Dendritic cell treated with granulocyte-macrophage colony-stimulating factor and Interleukin-4, amounts not matched to agents 40 ng/mL and 50 ng/mL, for 4 days (primary cell): Measurements from ENCODE around the gene CD96.

Experiments
- H3K27ac Mint-ChIP-seq: one replicate; pipeline ENCODE4 v1.8.0; 2022; ENCODE audit warnings: mild to moderate bottlenecking, mixed read lengths
- H3K27me3 Mint-ChIP-seq: one replicate; pipeline ENCODE4 v1.8.0; 2022; ENCODE audit warnings: mild to moderate bottlenecking, mixed read lengths
- H3K36me3 Mint-ChIP-seq: one replicate; pipeline ENCODE4 v1.8.0; 2022; ENCODE audit warnings: low read depth, mixed read lengths
- H3K4me1 Mint-ChIP-seq: one replicate; pipeline ENCODE4 v1.8.0; 2022; ENCODE audit warnings: low read depth, mixed read lengths
- H3K4me3 Mint-ChIP-seq: one replicate; pipeline ENCODE4 v1.8.0; 2022; ENCODE audit warnings: mild to moderate bottlenecking, moderate library complexity, mixed read lengths
- H3K9me3 Mint-ChIP-seq: one replicate; pipeline ENCODE4 v1.8.0; 2022; ENCODE audit warnings: mixed read lengths
- intact Hi-C: fragments of 100-400 bp; cut with micrococcal nuclease; formaldehyde crosslinking; loops from one replicate; pipeline ENCODE4 v1.15.0; 2022

The CD96 gene

GRCh38 chr3:111571907-111572460, 30.0 kb downstream of the CD96 start:
- Mint-ChIP-seq H3K36me3 (no peaks in the 10 kb centered on the region), H3K27ac (no peak overlapping the region)
- intact Hi-C loops, result no loop called here

GRCh38 chr3:111577113-111577512, 35.1 kb downstream of the CD96 start:
- no peak overlapping the region for H3K4me3 Mint-ChIP-seq
- no peaks in the 10 kb centered on the region for H3K9me3 Mint-ChIP-seq
- H3K27ac Mint-ChIP-seq, result no peak overlapping the region
- H3K27me3 Mint-ChIP-seq, result no peaks in the 10 kb centered on the region
- H3K4me1 Mint-ChIP-seq, result peaks cover 7% of the 10 kb centered on the region
- intact Hi-C loops, result loop anchor here (5.0 kb wide), 2 partner anchors 115 to 390 kb away; no protein-coding TSS in a partner anchor
- H3K36me3 Mint-ChIP-seq, result no peaks in the 10 kb centered on the region

More at GRCh38 chr3:111571907-111572460, 30.0 kb downstream of the CD96 start:
- Mint-ChIP-seq H3K27me3 (no peaks in the 10 kb centered on the region), H3K4me1 (no peaks in the 10 kb centered on the region), H3K4me3 (no peak overlapping the region), H3K9me3 (no peaks in the 10 kb centered on the region)

- Mint-ChIP-seq H3K27ac (no peak overlapping the region), H3K4me1 (peaks cover 7% of the 10 kb centered on the region), H3K9me3 (no peaks in the 10 kb centered on the region), H3K27me3 (no peaks in the 10 kb centered on the region), H3K4me3 (no peak overlapping the region), H3K36me3 (no peaks in the 10 kb centered on the region)
- intact Hi-C loops, result loop anchor here (5.0 kb wide), 2 partner anchors 114 to 389 kb away; no protein-coding TSS in a partner anchor
Measured at GRCh38 chr3:111577798-111578685, 36.0 kb downstream of the CD96 start.

DNA sequence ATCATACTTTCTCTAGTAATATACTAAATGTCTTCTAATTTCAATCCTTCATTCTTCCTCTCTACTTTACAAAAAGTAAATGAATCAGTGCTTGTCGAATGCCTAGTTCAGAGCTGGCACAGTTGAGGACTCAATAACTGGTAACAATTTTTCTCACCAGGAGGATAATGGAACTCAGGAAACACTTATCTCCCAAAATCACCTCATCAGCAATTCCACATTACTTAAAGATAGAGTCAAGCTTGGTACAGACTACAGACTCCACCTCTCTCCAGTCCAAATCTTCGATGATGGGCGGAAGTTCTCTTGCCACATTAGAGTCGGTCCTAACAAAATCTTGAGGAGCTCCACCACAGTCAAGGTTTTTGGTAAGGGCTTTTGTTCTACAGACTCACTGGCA, 36.9 kb downstream of the CD96 start:
- H3K4me3 Mint-ChIP-seq, result no peak overlapping the region
- H3K9me3 Mint-ChIP-seq, result no peaks in the 10 kb centered on the region
- H3K27ac Mint-ChIP-seq, result no peak overlapping the region
- H3K27me3 Mint-ChIP-seq, result no peaks in the 10 kb centered on the region
- intact Hi-C loops, result loop anchor here (5.0 kb wide), 2 partner anchors 113 to 388 kb away; no protein-coding TSS in a partner anchor
- H3K36me3 Mint-ChIP-seq, result no peaks in the 10 kb centered on the region
- H3K4me1 Mint-ChIP-seq, result peaks cover 7% of the 10 kb centered on the region

DNA sequence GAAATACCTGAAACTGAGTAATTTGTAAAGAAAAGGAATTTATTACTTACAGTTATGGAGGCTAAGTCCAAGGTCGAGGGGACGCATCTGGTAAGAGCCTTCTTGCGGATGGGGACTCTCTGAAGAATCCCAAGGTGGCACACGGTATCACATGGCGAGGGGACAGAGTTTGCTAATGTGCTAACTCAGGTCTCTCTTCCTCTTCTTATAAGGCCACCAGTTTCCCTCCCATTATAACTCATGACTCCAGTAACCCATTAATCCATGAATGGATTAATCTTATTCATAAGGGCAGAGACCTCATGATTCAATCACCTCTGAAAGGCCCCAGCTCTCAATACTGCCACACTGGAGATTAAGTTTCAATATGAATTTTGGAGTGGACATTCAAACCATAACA, 37.5 kb downstream of the CD96 start:
- H3K27me3 Mint-ChIP-seq, result no peaks in the 10 kb centered on the region
- no peak overlapping the region for H3K4me3 Mint-ChIP-seq
- no peak overlapping the region for H3K27ac Mint-ChIP-seq
- H3K9me3 Mint-ChIP-seq, result no peaks in the 10 kb centered on the region
- peaks cover 7% of the 10 kb centered on the region for H3K4me1 Mint-ChIP-seq
- H3K36me3 Mint-ChIP-seq, result no peaks in the 10 kb centered on the region
- intact Hi-C loops, result loop anchor here (5.0 kb wide), 2 partner anchors 113 to 388 kb away; no protein-coding TSS in a partner anchor

DNA sequence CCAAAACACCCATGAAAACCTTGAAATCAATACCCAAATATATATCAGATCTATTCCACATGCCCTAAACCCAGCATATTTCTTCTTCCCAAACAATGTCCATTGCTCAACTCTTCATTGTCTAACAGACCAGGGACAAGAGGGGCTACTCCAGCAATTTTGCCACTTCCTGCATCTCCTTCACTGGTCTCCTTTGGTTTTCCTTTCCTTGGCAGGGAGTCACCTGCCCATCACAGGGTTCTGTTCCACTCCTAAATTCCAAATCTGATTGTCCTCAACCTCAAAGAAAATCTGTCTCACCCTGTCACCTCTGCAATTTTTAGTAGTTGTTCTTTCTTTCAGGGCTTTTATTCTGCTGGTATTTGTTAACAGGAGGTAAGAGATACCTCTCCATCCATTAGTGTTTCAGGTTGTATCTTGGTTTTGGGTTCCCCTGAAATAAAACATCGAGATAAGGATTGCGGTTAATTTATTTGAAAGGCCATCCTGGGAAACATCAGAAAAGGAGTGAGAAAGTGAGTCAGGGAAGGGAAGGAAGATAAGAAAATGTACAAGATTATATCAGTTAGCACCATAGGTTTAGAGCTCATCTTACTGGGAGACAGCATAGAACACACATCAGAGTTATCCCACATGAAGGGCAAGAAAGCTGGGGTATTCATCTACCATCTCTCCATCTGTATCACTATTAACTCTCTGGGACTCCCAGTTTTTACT, 39.6 kb downstream of the CD96 start:
- intact Hi-C loops, result no loop called here
- Mint-ChIP-seq H3K4me1 (peaks cover 7% of the 10 kb centered on the region), H3K9me3 (no peaks in the 10 kb centered on the region), H3K4me3 (no peak overlapping the region), H3K36me3 (no peaks in the 10 kb centered on the region), H3K27me3 (no peaks in the 10 kb centered on the region), H3K27ac (no peak overlapping the region)

GRCh38 chr3:111582120-111582474, 40.1 kb downstream of the CD96 start:
- Mint-ChIP-seq H3K4me1 (peaks cover 7% of the 10 kb centered on the region), H3K27me3 (no peaks in the 10 kb centered on the region), H3K9me3 (no peaks in the 10 kb centered on the region), H3K4me3 (no peak overlapping the region), H3K36me3 (no peaks in the 10 kb centered on the region), H3K27ac (no peak overlapping the region)
- intact Hi-C loops, result no loop called here

DNA sequence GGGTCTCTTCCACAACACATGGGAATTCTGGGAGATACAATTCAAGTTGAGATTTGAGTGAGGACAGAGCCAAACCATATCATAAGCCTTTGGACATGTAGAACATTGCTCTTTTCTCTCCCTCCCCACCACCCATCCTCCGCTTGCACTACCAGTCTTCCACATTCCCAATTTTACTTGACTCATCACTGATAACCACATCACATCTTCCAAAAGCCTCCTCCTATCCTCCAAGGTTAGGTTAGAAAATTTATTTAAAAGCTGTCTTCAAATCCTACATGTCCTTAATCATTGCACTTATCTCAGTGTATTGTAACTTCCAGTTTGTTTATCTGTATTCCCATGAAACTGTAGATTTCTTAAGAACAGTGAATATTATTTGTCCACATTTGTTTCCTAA, 42.7 kb downstream of the CD96 start:
- no peak overlapping the region for H3K4me3 Mint-ChIP-seq
- H3K27ac Mint-ChIP-seq, result no peak overlapping the region
- H3K9me3 Mint-ChIP-seq, result no peaks in the 10 kb centered on the region
- peaks cover 5% of the 10 kb centered on the region for H3K4me1 Mint-ChIP-seq
- intact Hi-C loops, result no loop called here
- no peaks in the 10 kb centered on the region for H3K27me3 Mint-ChIP-seq
- no peaks in the 10 kb centered on the region for H3K36me3 Mint-ChIP-seq

- Mint-ChIP-seq H3K4me3 (no peak overlapping the region), H3K36me3 (no peaks in the 10 kb centered on the region), H3K27ac (no peak overlapping the region), H3K27me3 (no peaks in the 10 kb centered on the region), H3K9me3 (no peaks in the 10 kb centered on the region), H3K4me1 (peaks cover under 1% of the 10 kb centered on the region)
- intact Hi-C loops, result no loop called here
Measured at GRCh38 chr3:111585217-111585616, 43.2 kb downstream of the CD96 start.

GRCh38 chr3:111588527-111588926, 46.5 kb downstream of the CD96 start:
- Mint-ChIP-seq H3K27ac (no peak overlapping the region), H3K4me1 (no peaks in the 10 kb centered on the region)

DNA sequence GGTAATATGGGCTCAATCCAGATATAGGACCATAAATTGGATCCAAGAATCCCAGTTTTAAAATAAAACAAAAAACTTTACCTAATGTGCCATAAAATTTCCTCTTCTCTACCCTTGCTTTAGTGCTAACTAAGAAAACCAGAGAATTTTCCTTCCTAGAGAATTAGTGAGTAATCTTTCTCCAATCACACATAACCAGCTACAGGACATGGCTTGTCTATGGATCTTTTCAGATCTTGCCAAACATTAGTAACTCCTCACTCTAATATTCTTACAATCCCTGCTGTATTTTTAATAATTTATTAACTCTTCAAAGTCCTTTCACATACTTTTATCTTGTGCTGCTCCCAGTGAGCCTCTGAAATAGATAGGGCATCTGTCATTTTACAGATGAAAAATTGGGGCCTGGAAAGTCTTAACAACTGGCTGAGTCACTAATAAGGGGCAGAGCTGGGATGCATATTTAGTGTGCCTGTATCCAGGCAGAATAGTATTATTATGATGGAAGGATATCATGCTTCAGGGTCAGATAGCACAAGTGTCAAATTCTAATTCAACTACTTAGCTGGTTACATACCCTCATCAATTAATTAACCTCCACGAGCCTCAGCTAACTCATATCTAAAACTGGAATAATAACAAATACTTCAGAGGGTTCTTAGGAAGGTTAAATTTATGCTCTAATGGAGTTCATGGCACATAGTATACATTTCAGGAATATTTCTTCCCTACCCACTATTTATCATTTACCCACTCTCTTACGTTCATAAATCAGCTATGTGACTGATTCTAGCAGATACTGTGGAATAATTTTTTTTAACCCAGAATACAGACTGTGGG, 47.5 kb downstream of the CD96 start:
- H3K4me1 Mint-ChIP-seq, result no peaks in the 10 kb centered on the region
- no peaks in the 10 kb centered on the region for H3K9me3 Mint-ChIP-seq
- H3K27ac Mint-ChIP-seq, result no peak overlapping the region
- intact Hi-C loops, result no loop called here
- no peaks in the 10 kb centered on the region for H3K36me3 Mint-ChIP-seq
- no peak overlapping the region for H3K4me3 Mint-ChIP-seq
- no peaks in the 10 kb centered on the region for H3K27me3 Mint-ChIP-seq

More at GRCh38 chr3:111588527-111588926, 46.5 kb downstream of the CD96 start:
- Mint-ChIP-seq H3K4me3 (no peak overlapping the region), H3K9me3 (no peaks in the 10 kb centered on the region), H3K27me3 (no peaks in the 10 kb centered on the region), H3K36me3 (no peaks in the 10 kb centered on the region)
- intact Hi-C loops, result no loop called here

DNA sequence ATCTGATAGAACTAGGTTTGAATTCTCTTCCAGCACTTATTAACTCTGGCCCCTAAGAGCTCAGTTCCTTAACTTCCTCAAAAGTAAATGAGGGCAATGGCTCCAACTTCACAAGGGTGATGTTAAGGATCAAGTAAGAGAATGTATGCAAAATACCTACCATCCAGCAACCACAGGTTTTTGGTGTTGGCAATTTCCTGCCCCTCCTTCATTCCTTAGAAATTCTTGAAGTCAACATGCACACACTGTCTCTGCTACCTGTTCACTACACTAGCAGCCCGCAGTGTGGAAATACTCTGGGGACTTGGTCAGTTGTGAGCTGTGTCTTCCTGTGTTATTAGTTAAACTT, 48.1 kb downstream of the CD96 start:
- Mint-ChIP-seq H3K9me3 (no peaks in the 10 kb centered on the region), H3K27me3 (no peaks in the 10 kb centered on the region), H3K4me1 (no peaks in the 10 kb centered on the region), H3K36me3 (no peaks in the 10 kb centered on the region), H3K4me3 (no peak overlapping the region), H3K27ac (no peak overlapping the region)
- intact Hi-C loops, result no loop called here

GRCh38 chr3:111591555-111591954, 49.6 kb downstream of the CD96 start:
- intact Hi-C loops, result no loop called here
- H3K4me1 Mint-ChIP-seq, result no peaks in the 10 kb centered on the region

More at GRCh38 chr3:111591555-111591954, 49.6 kb downstream of the CD96 start:
- Mint-ChIP-seq H3K4me3 (no peak overlapping the region), H3K9me3 (no peaks in the 10 kb centered on the region), H3K36me3 (no peaks in the 10 kb centered on the region), H3K27me3 (no peaks in the 10 kb centered on the region), H3K27ac (no peak overlapping the region)
